CD14-positive monocyte (primary cell): ENCODE measurements around the gene TDRD3. TPM values are rescaled to one million over a fixed set of nuclear protein-coding genes. Genes with fewer than 3 reads are reported as not detected.

ENCODE experiments used
- DNase-seq, 3 donors: peaks; one replicate each; pipeline ENCODE4 v3.0.0-alpha.2; 2011 to 2022
- H2AFZ ChIP-seq: 2 replicates; pipeline ENCODE4 v1.6.0; 2012; ENCODE audit warnings: mild to moderate bottlenecking, low read depth, low read length, inconsistent platforms; ENCODE audit not compliant: insufficient read depth, poor library complexity, severe bottlenecking
- H3K27ac ChIP-seq, 2 donors: 1 replicate in 1 of 2; 2 replicates in 1 of 2; pipeline ENCODE4 v1.5.1; 2012 to 2013; ENCODE audit warnings: low read length in 2 of 2, control low read depth in 1 of 2, inconsistent platforms in 1 of 2, low read depth in 1 of 2, mild to moderate bottlenecking in 1 of 2
- H3K27me3 ChIP-seq, 2 donors: one replicate each; pipeline versions ENCODE4 v1.6.0 to v1.6.1; 2011 to 2013; ENCODE audit warnings: low read length in 2 of 2; ENCODE audit not compliant: control insufficient read depth in 2 of 2, insufficient read depth in 2 of 2
- H3K36me3 ChIP-seq, 2 donors: replicated peaks in 1 of 2; 1 replicate in 1 of 2; 2 replicates in 1 of 2; pipeline versions ENCODE4 v1.5.1 to v1.6.1; 2012 to 2013; ENCODE audit warnings: low read length in 2 of 2, control low read depth in 1 of 2, inconsistent platforms in 1 of 2, mild to moderate bottlenecking in 1 of 2; ENCODE audit not compliant: insufficient read depth in 2 of 2, control insufficient read depth in 1 of 2
- H3K4me1 ChIP-seq, 2 donors: 1 replicate in 1 of 2; 2 replicates in 1 of 2; pipeline versions ENCODE4 v1.5.1 to v1.6.1; 2012 to 2013; ENCODE audit warnings: low read length in 2 of 2, control low read depth in 1 of 2, inconsistent platforms in 1 of 2, mild to moderate bottlenecking in 1 of 2, moderate library complexity in 1 of 2; ENCODE audit not compliant: insufficient read depth in 2 of 2, control insufficient read depth in 1 of 2
- H3K4me2 ChIP-seq: replicated peaks from 2 replicates; pipeline ENCODE3; 2012; ENCODE audit warnings: low read length, moderate library complexity, mild to moderate bottlenecking; ENCODE audit not compliant: poor library complexity, severe bottlenecking; ENCODE audit errors: extremely low read depth
- H3K4me3 ChIP-seq, 3 experiments: fragments of 200-600 bp in 1 of 3; sonication (generic) in 1 of 3; replicated peaks in 1 of 3; 1 replicate in 2 of 3; 2 replicates in 1 of 3; pipeline ENCODE4 v1.5.1; 2011 to 2013; ENCODE audit warnings: low read length in 3 of 3, mild to moderate bottlenecking in 3 of 3, control low read depth in 2 of 3, low read depth in 2 of 3, inconsistent platforms in 1 of 3, moderate library complexity in 1 of 3
- H3K79me2 ChIP-seq: 2 replicates; pipeline ENCODE4 v1.6.0; 2012; ENCODE audit warnings: mild to moderate bottlenecking, control low read depth, inconsistent platforms, low read length, moderate library complexity; ENCODE audit not compliant: insufficient read depth
- H3K9ac ChIP-seq: 2 replicates; pipeline ENCODE4 v1.6.0; 2017; ENCODE audit warnings: low read length, mild to moderate bottlenecking; ENCODE audit not compliant: insufficient read depth, poor library complexity, severe bottlenecking
- H3K9me3 ChIP-seq, 2 donors: replicated peaks in 1 of 2; 1 replicate in 1 of 2; 2 replicates in 1 of 2; pipeline versions ENCODE4 v1.5.1 to v1.6.1; 2012 to 2013; ENCODE audit warnings: low read length in 2 of 2, control low read depth in 1 of 2; ENCODE audit not compliant: control insufficient read depth in 1 of 2, insufficient read depth in 1 of 2
- H4K20me1 ChIP-seq: 2 replicates; pipeline ENCODE4 v1.6.0; 2012; ENCODE audit warnings: mild to moderate bottlenecking, low read length, control low read depth, moderate library complexity; ENCODE audit not compliant: insufficient read depth
- H3K27ac Mint-ChIP-seq, 7 donors: one replicate each; pipeline ENCODE4 v1.8.0; 2020; ENCODE audit warnings: mild to moderate bottlenecking in 7 of 7, mixed read lengths in 7 of 7, moderate library complexity in 6 of 7, inconsistent platforms in 2 of 7
- H3K27me3 Mint-ChIP-seq, 3 donors: one replicate each; pipeline ENCODE4 v1.8.0; 2021 to 2022; ENCODE audit warnings: low read depth in 3 of 3, mild to moderate bottlenecking in 3 of 3, mixed read lengths in 3 of 3, moderate library complexity in 3 of 3, inconsistent platforms in 1 of 3
- H3K36me3 Mint-ChIP-seq, 2 donors: one replicate each; pipeline ENCODE4 v1.8.0; 2020; ENCODE audit warnings: mixed read lengths in 2 of 2, inconsistent platforms in 1 of 2, mild to moderate bottlenecking in 1 of 2
- H3K4me1 Mint-ChIP-seq: one replicate; pipeline ENCODE4 v1.8.0; 2020; ENCODE audit warnings: mild to moderate bottlenecking, mixed read lengths
- H3K4me3 Mint-ChIP-seq, 2 donors: one replicate each; pipeline ENCODE4 v1.8.0; 2020; ENCODE audit warnings: mild to moderate bottlenecking in 2 of 2, mixed read lengths in 2 of 2, moderate library complexity in 1 of 2
- H3K9me3 Mint-ChIP-seq, 7 donors: one replicate each; pipeline ENCODE4 v1.8.0; 2020 to 2022; ENCODE audit warnings: mixed read lengths in 7 of 7, mild to moderate bottlenecking in 6 of 7, moderate library complexity in 6 of 7, inconsistent platforms in 2 of 7
- CTCF ChIP-seq: fragments of 200-600 bp; IDR thresholded peaks from one replicate; pipeline ENCODE4 v1.8.0; 2022; ENCODE audit warnings: antibody characterized with exemption, mild to moderate bottlenecking
- WGBS: methylation state at CpG from one replicate; pipeline ENCODE4 v1.1.5; 2013; ENCODE audit warnings: missing lambda C conversion rate; ENCODE audit not compliant: insufficient coverage; 5-methylcytosine and 5-hydroxymethylcytosine counted together
- intact Hi-C, 2 donors: fragments of 100-400 bp; cut with micrococcal nuclease; formaldehyde crosslinking; loops; one replicate each; pipeline versions ENCODE4 v1.15.0 to v1.15.1; 2023
- polyA plus RNA-seq, 3 donors: library from polyadenylated mRNA; depleted of rRNA in 1 of 3; unstranded in 2 of 3; stranded (reverse) in 1 of 3; fragments of 300-500 nt in 2 of 3; fragments of >200 nt in 1 of 3; fragmentation: Illumina TruSeq in 2 of 3; gene quantifications; 1 replicate in 2 of 3; 2 replicates in 1 of 3; pipeline ENCODE4 v1.2.3, GENCODE V29; 2012 to 2021

Gene TDRD3
- polyA plus RNA-seq, 3 donors, result 2.7 to 4.8 (median 4.7) TPM

DNA sequence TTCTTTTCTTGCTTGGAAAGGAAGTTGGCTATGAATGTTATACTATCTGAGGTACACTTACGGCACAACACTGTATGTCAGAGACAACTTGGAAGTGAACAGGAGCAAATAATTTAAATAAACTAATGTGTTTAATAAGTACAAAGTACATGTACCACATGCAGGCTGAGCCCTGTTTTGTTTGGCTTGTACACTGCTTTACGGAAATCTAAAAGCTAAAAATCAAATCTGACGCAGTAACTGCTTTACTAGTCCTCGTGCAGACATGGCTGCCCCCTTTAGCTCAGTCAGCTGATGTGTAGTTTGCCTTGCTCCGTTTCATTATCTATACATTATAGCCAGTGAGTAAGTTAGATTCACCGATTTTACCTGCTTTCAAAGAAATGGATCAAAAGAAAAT lies 36.5 kb downstream of the TDRD3 start:
- Histone ChIP-seq H3K4me3 (no peak overlapping the region), H3K4me2 (no peak overlapping the region), H3K9me3 (no peaks in the 10 kb centered on the region), H4K20me1 (no peaks in the 10 kb centered on the region), H3K27me3 (no peaks in the 10 kb centered on the region), H3K27ac (no peak overlapping the region), H3K36me3 (no peaks in the 10 kb centered on the region), H2AFZ (no peak overlapping the region), H3K4me1 (no peaks in the 10 kb centered on the region), H3K9ac (no peak overlapping the region), H3K79me2 (no peaks in the 10 kb centered on the region)
- Mint-ChIP-seq H3K36me3 (no peaks in the 10 kb centered on the region), H3K27ac (no peak overlapping the region), H3K4me3 (no peak overlapping the region), H3K27me3 (peaks cover 0 to 1% (median 0%) of the 10 kb centered on the region in 3 donors), H3K4me1 (no peaks in the 10 kb centered on the region), H3K9me3 (peaks cover 0 to 11% (median 4%) of the 10 kb centered on the region in 7 donors)
- DNase-seq, result no peak
- intact Hi-C loops, result no loop called here
- no peak for TF ChIP-seq CTCF
- 96% methylated on average over 3 of the region's 6 CpGs for WGBS

DNA sequence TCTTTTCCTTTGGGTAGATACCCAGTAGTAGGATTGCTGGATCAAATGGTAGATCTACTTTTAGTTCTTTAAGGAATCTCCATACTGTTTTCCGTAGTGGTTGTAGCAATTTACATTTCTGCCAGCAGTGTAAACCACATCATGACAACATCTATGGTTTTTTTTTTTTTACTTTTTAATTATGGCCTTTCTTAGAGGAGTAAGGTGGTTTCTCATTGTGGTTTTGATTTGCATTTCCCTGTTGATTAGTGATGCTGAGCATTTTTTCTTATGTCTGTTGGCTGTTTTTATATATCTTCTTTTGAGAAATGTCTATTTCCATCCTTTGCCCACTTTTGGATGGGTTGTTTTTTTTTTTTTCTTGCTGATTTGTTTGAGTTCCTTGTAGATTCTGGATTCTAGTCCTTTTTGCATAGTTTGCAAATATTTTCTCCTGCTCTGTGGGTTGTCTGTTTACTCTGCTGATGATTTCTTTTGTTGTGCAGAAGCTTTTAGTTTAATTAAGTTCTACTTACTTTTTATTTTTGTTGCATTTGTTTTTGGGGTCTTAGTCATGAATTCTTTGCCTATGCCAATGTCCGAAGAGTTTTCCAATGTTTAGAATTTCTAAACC lies 38.8 kb downstream of the TDRD3 start:
- no peaks in the 10 kb centered on the region for H3K36me3 Mint-ChIP-seq
- H3K36me3 ChIP-seq, result no peaks in the 10 kb centered on the region
- H3K4me1 Mint-ChIP-seq, result no peaks in the 10 kb centered on the region
- peaks cover 0 to 11% (median 4%) of the 10 kb centered on the region in 7 donors for H3K9me3 Mint-ChIP-seq
- H3K27me3 Mint-ChIP-seq, result peaks cover 0 to 2% (median 0%) of the 10 kb centered on the region in 3 donors
- no peak for TF ChIP-seq CTCF
- no CpG with 5 or more reads among the region's 2 CpGs for WGBS
- H3K79me2 ChIP-seq, result no peaks in the 10 kb centered on the region
- H3K27ac Mint-ChIP-seq, result peak overlapping the region in 1 of 7 donors; percentile 31
- H4K20me1 ChIP-seq, result no peaks in the 10 kb centered on the region
- H3K27me3 ChIP-seq, result no peaks in the 10 kb centered on the region
- H3K4me3 ChIP-seq, result no peak overlapping the region
- H3K9ac ChIP-seq, result no peak overlapping the region
- H3K9me3 ChIP-seq, result no peaks in the 10 kb centered on the region
- intact Hi-C loops, result no loop called here
- no peak for DNase-seq
- no peak overlapping the region for H3K27ac ChIP-seq
- H3K4me3 Mint-ChIP-seq, result no peak overlapping the region
- H3K4me2 ChIP-seq, result no peak overlapping the region
- no peak overlapping the region for H2AFZ ChIP-seq
- no peaks in the 10 kb centered on the region for H3K4me1 ChIP-seq
